ENCODE results near the gene STOML3. TPM values are rescaled to one million over a fixed set of nuclear protein-coding genes. Genes with fewer than 3 reads are reported as not detected.

The STOML3 gene
- total RNA-seq, 1 donor from 2014 or later: not detected

- ChIA-PET CTCF (interaction anchor here (3.0 kb wide), 1 partner anchor 575 kb away, joined by 7 read pairs; no protein-coding TSS in a partner anchor), POLR2A (interaction anchor here (0.6 to 1.9 kb wide), 4 partner anchors 14 to 1978 kb away, joined by 3 to 11 read pairs (median 6); partner anchors contain the start of genes SUPT20H and UFM1)
- no peak for DNase-seq
- H3K4me1 Mint-ChIP-seq: peaks cover 47% of the 10 kb centered on the region
- peaks cover 21% of the 10 kb centered on the region for H3K36me3 Mint-ChIP-seq (ENCODE audit: low read depth)
- no peaks in the 10 kb centered on the region for H3K27me3 Mint-ChIP-seq
- peak overlapping the region; percentile 87 for H3K4me3 Mint-ChIP-seq
- intact Hi-C loops (cut with micrococcal nuclease): loop anchor here (5.0 kb wide), 1 partner anchor 1625 kb away; no protein-coding TSS in a partner anchor
- H3K9me3 Mint-ChIP-seq: no peaks in the 10 kb centered on the region
- no peak for ATAC-seq (ENCODE audit: low read depth)
- TF ChIP-seq, protein P1, sequence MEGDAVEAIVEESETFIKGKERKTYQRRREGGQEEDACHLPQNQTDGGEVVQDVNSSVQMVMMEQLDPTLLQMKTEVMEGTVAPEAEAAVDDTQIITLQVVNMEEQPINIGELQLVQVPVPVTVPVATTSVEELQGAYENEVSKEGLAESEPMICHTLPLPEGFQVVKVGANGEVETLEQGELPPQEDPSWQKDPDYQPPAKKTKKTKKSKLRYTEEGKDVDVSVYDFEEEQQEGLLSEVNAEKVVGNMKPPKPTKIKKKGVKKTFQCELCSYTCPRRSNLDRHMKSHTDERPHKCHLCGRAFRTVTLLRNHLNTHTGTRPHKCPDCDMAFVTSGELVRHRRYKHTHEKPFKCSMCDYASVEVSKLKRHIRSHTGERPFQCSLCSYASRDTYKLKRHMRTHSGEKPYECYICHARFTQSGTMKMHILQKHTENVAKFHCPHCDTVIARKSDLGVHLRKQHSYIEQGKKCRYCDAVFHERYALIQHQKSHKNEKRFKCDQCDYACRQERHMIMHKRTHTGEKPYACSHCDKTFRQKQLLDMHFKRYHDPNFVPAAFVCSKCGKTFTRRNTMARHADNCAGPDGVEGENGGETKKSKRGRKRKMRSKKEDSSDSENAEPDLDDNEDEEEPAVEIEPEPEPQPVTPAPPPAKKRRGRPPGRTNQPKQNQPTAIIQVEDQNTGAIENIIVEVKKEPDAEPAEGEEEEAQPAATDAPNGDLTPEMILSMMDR (IDR thresholded peaks at IDR 0.05): no peak
- H3K27ac Mint-ChIP-seq: peak overlapping the region; percentile 99
Observed at GRCh38 chr13:39037410-39037879, 46.8 kb upstream of the STOML3 start.

- peak overlapping the region; percentile 68 for H3K27ac Mint-ChIP-seq
- TF ChIP-seq, protein P1 (IDR thresholded peaks at IDR 0.05): no peak
- CTCF ChIA-PET: no interaction called here
- H3K4me3 Mint-ChIP-seq: peak overlapping the region; percentile 87
- no peaks in the 10 kb centered on the region for H3K27me3 Mint-ChIP-seq
- ATAC-seq (ENCODE audit: low read depth) (no peak), DNase-seq (no peak)
- H3K9me3 Mint-ChIP-seq: no peaks in the 10 kb centered on the region
- peaks cover 52% of the 10 kb centered on the region for H3K4me1 Mint-ChIP-seq
- intact Hi-C loops (cut with micrococcal nuclease): loop anchor here (5.0 kb wide), 1 partner anchor 1626 kb away; no protein-coding TSS in a partner anchor
- H3K36me3 Mint-ChIP-seq (ENCODE audit: low read depth): peaks cover 24% of the 10 kb centered on the region
- POLR2A ChIA-PET: no interaction called here
Observed at GRCh38 chr13:39036212-39036611, 45.6 kb upstream of the STOML3 start.

GRCh38 chr13:39035799-39036198 is 45.2 kb upstream of the STOML3 start:
- CTCF ChIA-PET: interaction anchor here (1.1 kb wide), 1 partner anchor 576 kb away, joined by 3 read pairs; no protein-coding TSS in a partner anchor
- H3K4me3 Mint-ChIP-seq: peak overlapping the region; percentile 87

GRCh38 chr13:39035204-39035603 is 44.6 kb upstream of the STOML3 start:
- no peaks in the 10 kb centered on the region for H3K27me3 Mint-ChIP-seq
- POLR2A ChIA-PET: no interaction called here
- H3K4me1 Mint-ChIP-seq: peaks cover 51% of the 10 kb centered on the region
- DNase-seq (no peak), ATAC-seq (ENCODE audit: low read depth) (no peak)
- H3K36me3 Mint-ChIP-seq (ENCODE audit: low read depth): peaks cover 27% of the 10 kb centered on the region
- peak overlapping the region; percentile 87 for H3K4me3 Mint-ChIP-seq
- TF ChIP-seq, protein P1 (IDR thresholded peaks at IDR 0.05): no peak
- intact Hi-C loops (cut with micrococcal nuclease): loop anchor here (5.0 kb wide), 1 partner anchor 1627 kb away; no protein-coding TSS in a partner anchor
- CTCF ChIA-PET: interaction anchor here (1.1 kb wide), 1 partner anchor 577 kb away, joined by 3 read pairs; no protein-coding TSS in a partner anchor
- H3K27ac Mint-ChIP-seq: no peak overlapping the region
- H3K9me3 Mint-ChIP-seq: no peaks in the 10 kb centered on the region

More at GRCh38 chr13:39035799-39036198, 45.2 kb upstream of the STOML3 start:
- Mint-ChIP-seq H3K4me1 (peaks cover 52% of the 10 kb centered on the region), H3K27me3 (no peaks in the 10 kb centered on the region), H3K36me3 (ENCODE audit: low read depth) (peaks cover 24% of the 10 kb centered on the region), H3K27ac (no peak overlapping the region), H3K9me3 (no peaks in the 10 kb centered on the region)
- intact Hi-C loops (cut with micrococcal nuclease): loop anchor here (5.0 kb wide), 1 partner anchor 1627 kb away; no protein-coding TSS in a partner anchor
- POLR2A ChIA-PET: no interaction called here
- no peak for ATAC-seq (ENCODE audit: low read depth)
- DNase-seq: no peak
- TF ChIP-seq, protein P1 (IDR thresholded peaks at IDR 0.05): no peak

DNA sequence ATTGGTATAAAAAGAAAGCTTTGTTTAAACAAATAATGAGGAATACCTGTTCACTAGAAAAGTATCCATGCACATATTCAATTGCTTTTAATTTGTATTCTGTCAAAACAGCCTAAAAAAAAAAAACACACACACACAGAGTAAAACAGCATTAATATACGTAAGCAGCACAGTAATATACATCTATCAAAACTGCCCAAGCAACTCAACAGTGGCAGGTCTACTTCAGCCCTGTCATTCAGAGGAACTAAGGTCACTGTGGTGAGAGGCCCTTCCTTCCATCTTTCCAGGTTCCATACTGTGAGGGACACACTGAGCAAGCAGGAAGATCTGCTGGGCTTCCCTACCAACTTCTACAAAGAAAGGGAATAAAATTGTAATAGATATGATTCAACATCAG is 43.5 kb upstream of the STOML3 start:
- Mint-ChIP-seq H3K4me1 (peaks cover 45% of the 10 kb centered on the region), H3K36me3 (ENCODE audit: low read depth) (peaks cover 33% of the 10 kb centered on the region), H3K4me3 (no peak overlapping the region), H3K27me3 (no peaks in the 10 kb centered on the region), H3K27ac (no peak overlapping the region), H3K9me3 (no peaks in the 10 kb centered on the region)
- ChIA-PET CTCF (no interaction called here), POLR2A (interaction anchor here (0.7 kb wide), 2 partner anchors 17 to 552 kb away, joined by 3 to 4 read pairs; no protein-coding TSS in a partner anchor)
- DNase-seq (no peak), ATAC-seq (ENCODE audit: low read depth) (no peak)
- TF ChIP-seq, protein P1 (IDR thresholded peaks at IDR 0.05): no peak
- intact Hi-C loops (cut with micrococcal nuclease): no loop called here

All from activated B cell treated with CpG ODN at 0.5 μM for 24 hours (primary cell).